ENCODE measurements around the gene RFTN2.

DNA sequence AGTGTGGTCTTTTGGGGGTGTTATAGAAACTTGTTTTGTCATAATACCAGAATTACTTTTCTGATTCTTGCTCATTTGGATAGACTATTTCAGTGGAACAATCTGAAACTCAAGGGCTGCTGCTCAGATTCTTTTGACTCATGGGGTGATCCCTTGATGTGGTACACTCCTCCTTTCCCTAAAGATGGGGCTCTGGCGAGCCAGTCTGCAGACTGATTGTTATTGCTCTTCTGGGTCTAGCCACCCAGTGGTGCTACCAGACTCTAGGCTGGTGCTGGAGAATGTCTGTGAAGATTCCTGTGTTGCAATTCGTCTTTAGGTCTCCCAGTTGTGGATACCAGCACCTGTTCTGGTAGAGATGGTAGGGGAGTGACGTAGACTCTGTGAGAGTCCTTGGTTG is 25.6 kb upstream of the RFTN2 start:
- TF ChIP-seq, protein P1, sequence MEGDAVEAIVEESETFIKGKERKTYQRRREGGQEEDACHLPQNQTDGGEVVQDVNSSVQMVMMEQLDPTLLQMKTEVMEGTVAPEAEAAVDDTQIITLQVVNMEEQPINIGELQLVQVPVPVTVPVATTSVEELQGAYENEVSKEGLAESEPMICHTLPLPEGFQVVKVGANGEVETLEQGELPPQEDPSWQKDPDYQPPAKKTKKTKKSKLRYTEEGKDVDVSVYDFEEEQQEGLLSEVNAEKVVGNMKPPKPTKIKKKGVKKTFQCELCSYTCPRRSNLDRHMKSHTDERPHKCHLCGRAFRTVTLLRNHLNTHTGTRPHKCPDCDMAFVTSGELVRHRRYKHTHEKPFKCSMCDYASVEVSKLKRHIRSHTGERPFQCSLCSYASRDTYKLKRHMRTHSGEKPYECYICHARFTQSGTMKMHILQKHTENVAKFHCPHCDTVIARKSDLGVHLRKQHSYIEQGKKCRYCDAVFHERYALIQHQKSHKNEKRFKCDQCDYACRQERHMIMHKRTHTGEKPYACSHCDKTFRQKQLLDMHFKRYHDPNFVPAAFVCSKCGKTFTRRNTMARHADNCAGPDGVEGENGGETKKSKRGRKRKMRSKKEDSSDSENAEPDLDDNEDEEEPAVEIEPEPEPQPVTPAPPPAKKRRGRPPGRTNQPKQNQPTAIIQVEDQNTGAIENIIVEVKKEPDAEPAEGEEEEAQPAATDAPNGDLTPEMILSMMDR (IDR thresholded peaks at IDR 0.05; ENCODE audit: low read length) = no peak
- TF ChIP-seq EZH2 (optimal IDR thresholded peaks at IDR 0.05; ENCODE audit: low read depth, low read length) = no peak
- TF ChIP-seq EZH2phosphoT487 (IDR thresholded peaks at IDR 0.05; ENCODE audit: low read length) = no peak
